Liver (tissue), 9 donors: ENCODE results near the gene F13A1. TPM values are rescaled to one million over a fixed set of nuclear protein-coding genes. Genes with fewer than 3 reads are reported as not detected.

Experiments
- DNase-seq: peaks from one replicate; pipeline ENCODE4 v3.0.0-alpha.2; 2017; ENCODE audit warnings: low spot score
- H3K27ac ChIP-seq, 2 donors: one replicate each; pipeline ENCODE4 v1.7.0; 2013; ENCODE audit warnings: inconsistent platforms in 2 of 2, low read length in 2 of 2, control low read depth in 1 of 2, low read depth in 1 of 2, mild to moderate bottlenecking in 1 of 2
- H3K27me3 ChIP-seq, 4 donors: one replicate each; pipeline versions ENCODE4 v1.6.1 to v1.7.0; 2013; ENCODE audit warnings: low read length in 3 of 4, inconsistent platforms in 1 of 4, mild to moderate bottlenecking in 1 of 4, moderate library complexity in 1 of 4; ENCODE audit not compliant: control insufficient read depth in 4 of 4, insufficient read depth in 4 of 4
- H3K36me3 ChIP-seq, 4 donors: one replicate each; pipeline versions ENCODE4 v1.6.1 to v1.7.0; 2013; ENCODE audit warnings: low read length in 3 of 4, mild to moderate bottlenecking in 3 of 4, low read depth in 1 of 4, moderate library complexity in 1 of 4; ENCODE audit not compliant: control insufficient read depth in 4 of 4, insufficient read depth in 3 of 4
- H3K4me1 ChIP-seq, 4 donors: one replicate each; pipeline versions ENCODE4 v1.6.1 to v1.7.0; 2013; ENCODE audit warnings: low read length in 3 of 4, mild to moderate bottlenecking in 3 of 4, moderate library complexity in 1 of 4; ENCODE audit not compliant: control insufficient read depth in 4 of 4, insufficient read depth in 4 of 4
- H3K4me3 ChIP-seq, 3 donors: one replicate each; pipeline versions ENCODE4 v1.6.1 to v1.7.0; 2013; ENCODE audit warnings: low read length in 3 of 3, control low read depth in 1 of 3, low read depth in 1 of 3, mild to moderate bottlenecking in 1 of 3
- H3K9ac ChIP-seq, 2 donors: one replicate each; pipeline ENCODE4 v1.7.0; 2013; ENCODE audit warnings: low read length in 2 of 2, mild to moderate bottlenecking in 2 of 2, moderate library complexity in 2 of 2, control low read depth in 1 of 2, low read depth in 1 of 2
- H3K9me3 ChIP-seq, 4 donors: one replicate each; pipeline versions ENCODE4 v1.6.1 to v1.7.0; 2013; ENCODE audit warnings: low read length in 3 of 4; ENCODE audit not compliant: control insufficient read depth in 4 of 4
- ATF3 ChIP-seq: IDR thresholded peaks from 2 replicates; pipeline ENCODE4 v1.6.1; 2016; ENCODE audit warnings: antibody characterized with exemption
- EGR1 ChIP-seq, 2 donors: IDR thresholded peaks; 2 replicates each; pipeline ENCODE4 v1.6.1; 2016 to 2018; ENCODE audit warnings: antibody characterized with exemption in 2 of 2, low read depth in 2 of 2
- FOXA1 ChIP-seq: IDR thresholded peaks from 2 replicates; pipeline ENCODE4 v1.6.1; 2016; ENCODE audit warnings: antibody characterized with exemption
- FOXA2 ChIP-seq: IDR thresholded peaks from 2 replicates; pipeline ENCODE4 v1.6.1; 2016; ENCODE audit warnings: antibody characterized with exemption
- GABPA ChIP-seq, 2 donors: IDR thresholded peaks in 1 of 2; conservative IDR thresholded peaks in 1 of 2; 2 replicates each; pipeline ENCODE4 v1.6.1; 2016; ENCODE audit warnings: antibody characterized with exemption in 2 of 2, mild to moderate bottlenecking in 1 of 2, moderate library complexity in 1 of 2
- HNF4A ChIP-seq, 2 donors: conservative IDR thresholded peaks; 2 replicates each; pipeline ENCODE4 v1.6.1; 2016; ENCODE audit warnings: antibody characterized with exemption in 2 of 2, mild to moderate bottlenecking in 2 of 2
- HNF4G ChIP-seq: IDR thresholded peaks from 2 replicates; pipeline ENCODE4 v1.6.1; 2016; ENCODE audit warnings: antibody characterized with exemption
- JUND ChIP-seq, 2 donors: IDR thresholded peaks; 2 replicates each; pipeline ENCODE4 v1.6.1; 2016; ENCODE audit warnings: antibody characterized with exemption in 2 of 2
- NR2F2 ChIP-seq: IDR thresholded peaks from 2 replicates; pipeline ENCODE4 v1.6.1; 2016; ENCODE audit warnings: antibody characterized with exemption
- RAD21 ChIP-seq, 2 donors: IDR thresholded peaks; 2 replicates each; pipeline ENCODE4 v1.6.1; 2016; ENCODE audit warnings: antibody characterized with exemption in 2 of 2, mild to moderate bottlenecking in 2 of 2
- RXRA ChIP-seq, 2 donors: IDR thresholded peaks; 2 replicates each; pipeline ENCODE4 v1.6.1; 2017 to 2018; ENCODE audit warnings: antibody characterized with exemption in 2 of 2, mild to moderate bottlenecking in 1 of 2
- SP1 ChIP-seq: IDR thresholded peaks from 2 replicates; pipeline ENCODE4 v1.6.1; 2018; ENCODE audit warnings: antibody characterized with exemption, mild to moderate bottlenecking
- TAF1 ChIP-seq: conservative IDR thresholded peaks from 2 replicates; pipeline ENCODE4 v1.6.1; 2016; ENCODE audit warnings: antibody characterized with exemption, mild to moderate bottlenecking
- YY1 ChIP-seq: IDR thresholded peaks from 2 replicates; pipeline ENCODE4 v1.6.1; 2016; ENCODE audit warnings: antibody characterized with exemption, mild to moderate bottlenecking
- ZBTB33 ChIP-seq: IDR thresholded peaks from 2 replicates; pipeline ENCODE4 v1.6.1; 2016; ENCODE audit warnings: antibody characterized with exemption
- WGBS: extraction: QIAGEN DNeasy Blood & Tissue Kit; methylation state at CpG from one replicate; pipeline ENCODE4 v1.1.7; 2013; 5-methylcytosine and 5-hydroxymethylcytosine counted together
- polyA plus RNA-seq, 2 donors: library from polyadenylated mRNA; stranded (reverse) in 1 of 2; unstranded in 1 of 2; fragments of 200-250 nt in 1 of 2; fragments of >200 nt in 1 of 2; fragmentation: Nextera tagmentation in 1 of 2; extraction: Ambion mirVana in 1 of 2; gene quantifications; one replicate each; pipeline versions ENCODE4 v1.2.1 to v1.2.3, GENCODE V29; 2013 to 2015
- total RNA-seq, 2 donors: library from RNA; depleted of rRNA; stranded (reverse); fragments of >200 nt; gene quantifications; one replicate each; pipeline ENCODE4 v1.2.3, GENCODE V29; 2014
- TF ChIP-seq, protein P1 (sequence below): fragments of 150-350 bp; IDR thresholded peaks from 2 replicates; pipeline ENCODE4 v1.5.1; 2017; ENCODE audit warnings: improper control_type of control experiment, low read depth, low read length; ENCODE audit not compliant: missing input control
- TF ChIP-seq, protein P2 (sequence below): IDR thresholded peaks from 2 replicates; pipeline ENCODE4 v1.6.1; 2016; ENCODE audit warnings: antibody characterized with exemption, mild to moderate bottlenecking
- donor health status: healthy.
- donor health status: healthy.
- donor health status: healthy.
- donor health status: healthy.
- donor health status: healthy.

F13A1 gene
- total and polyA plus RNA-seq, 4 donors: 0.46 to 18.3 (median 5.1) TPM

- Histone ChIP-seq H3K4me3 (no peak overlapping the region), H3K9me3 (no peaks in the 10 kb centered on the region), H3K27ac (no peak overlapping the region), H3K4me1 (no peaks in the 10 kb centered on the region), H3K27me3 (peaks cover 0 to 2% (median 0%) of the 10 kb centered on the region in 4 donors), H3K9ac (no peak overlapping the region), H3K36me3 (no peaks in the 10 kb centered on the region)
- no peak for TF ChIP-seq RAD21 (IDR thresholded peaks at IDR 0.05)
- TF ChIP-seq TAF1: no peak
- TF ChIP-seq EGR1 (IDR thresholded peaks at IDR 0.05; ENCODE audit: low read depth in 2 of 2): no peak
- no peak for TF ChIP-seq GABPA (IDR thresholded peaks at IDR 0.05 in 1 of 2, conservative IDR thresholded peaks at IDR 0.05 in 1 of 2)
- TF ChIP-seq NR2F2: no peak
- no peak for TF ChIP-seq HNF4A (conservative IDR thresholded peaks at IDR 0.05)
- TF ChIP-seq HNF4G: no peak
- TF ChIP-seq FOXA1: no peak
- TF ChIP-seq FOXA2: no peak
- no peak for TF ChIP-seq ZBTB33
- no peak for TF ChIP-seq YY1
- TF ChIP-seq ATF3: no peak
- 87% methylated on average over 6 of the region's 6 CpGs for WGBS
- no peak for DNase-seq
Measured at GRCh38 chr6:6352772-6353171, 32.3 kb upstream of the F13A1 start.

DNA sequence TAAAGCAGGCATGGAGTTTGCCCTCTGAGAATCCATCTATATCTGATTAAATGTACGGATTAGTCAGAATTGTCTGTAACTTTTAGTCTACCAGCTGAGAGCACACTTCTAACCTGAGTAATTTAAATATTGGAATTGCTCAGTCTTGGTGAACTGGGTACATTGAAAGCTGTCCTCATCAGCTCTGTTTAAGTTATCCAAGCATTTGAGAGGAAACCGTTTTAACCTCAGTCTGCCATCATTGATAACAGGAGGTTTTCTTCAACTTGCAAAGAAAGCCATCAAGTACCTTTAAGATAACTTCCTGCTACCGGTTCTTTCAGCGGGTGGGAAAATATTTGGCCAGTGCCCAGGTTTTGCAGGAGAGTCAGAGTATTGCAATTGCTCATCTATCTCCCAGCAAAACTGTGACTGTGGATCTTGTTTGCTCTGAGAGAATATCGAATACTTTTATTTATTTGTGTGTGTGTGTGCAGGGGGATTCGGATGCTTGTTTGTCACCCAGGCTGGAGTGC is 31.1 kb upstream of the F13A1 start:
- no peaks in the 10 kb centered on the region for H3K36me3 ChIP-seq
- no peaks in the 10 kb centered on the region for H3K9me3 ChIP-seq
- peaks cover 0 to 2% (median 0%) of the 10 kb centered on the region in 4 donors for H3K27me3 ChIP-seq
- DNase-seq: no peak
- no peak overlapping the region for H3K4me3 ChIP-seq
- WGBS: 46% methylated on average over 6 of the region's 6 CpGs
- TF ChIP-seq FOXA1: no peak
- no peak for TF ChIP-seq HNF4G
- TF ChIP-seq EGR1 (IDR thresholded peaks at IDR 0.05; ENCODE audit: low read depth in 2 of 2): no peak
- TF ChIP-seq TAF1: no peak
- no peak for TF ChIP-seq HNF4A (conservative IDR thresholded peaks at IDR 0.05)
- TF ChIP-seq NR2F2: no peak
- TF ChIP-seq GABPA (IDR thresholded peaks at IDR 0.05 in 1 of 2, conservative IDR thresholded peaks at IDR 0.05 in 1 of 2): no peak
- TF ChIP-seq SP1: no peak
- no peak for TF ChIP-seq ATF3
- TF ChIP-seq RXRA (IDR thresholded peaks at IDR 0.05): no peak
- TF ChIP-seq YY1: no peak
- TF ChIP-seq ZBTB33: no peak
- TF ChIP-seq, protein P1, sequence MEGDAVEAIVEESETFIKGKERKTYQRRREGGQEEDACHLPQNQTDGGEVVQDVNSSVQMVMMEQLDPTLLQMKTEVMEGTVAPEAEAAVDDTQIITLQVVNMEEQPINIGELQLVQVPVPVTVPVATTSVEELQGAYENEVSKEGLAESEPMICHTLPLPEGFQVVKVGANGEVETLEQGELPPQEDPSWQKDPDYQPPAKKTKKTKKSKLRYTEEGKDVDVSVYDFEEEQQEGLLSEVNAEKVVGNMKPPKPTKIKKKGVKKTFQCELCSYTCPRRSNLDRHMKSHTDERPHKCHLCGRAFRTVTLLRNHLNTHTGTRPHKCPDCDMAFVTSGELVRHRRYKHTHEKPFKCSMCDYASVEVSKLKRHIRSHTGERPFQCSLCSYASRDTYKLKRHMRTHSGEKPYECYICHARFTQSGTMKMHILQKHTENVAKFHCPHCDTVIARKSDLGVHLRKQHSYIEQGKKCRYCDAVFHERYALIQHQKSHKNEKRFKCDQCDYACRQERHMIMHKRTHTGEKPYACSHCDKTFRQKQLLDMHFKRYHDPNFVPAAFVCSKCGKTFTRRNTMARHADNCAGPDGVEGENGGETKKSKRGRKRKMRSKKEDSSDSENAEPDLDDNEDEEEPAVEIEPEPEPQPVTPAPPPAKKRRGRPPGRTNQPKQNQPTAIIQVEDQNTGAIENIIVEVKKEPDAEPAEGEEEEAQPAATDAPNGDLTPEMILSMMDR: no peak
- TF ChIP-seq, protein P2, sequence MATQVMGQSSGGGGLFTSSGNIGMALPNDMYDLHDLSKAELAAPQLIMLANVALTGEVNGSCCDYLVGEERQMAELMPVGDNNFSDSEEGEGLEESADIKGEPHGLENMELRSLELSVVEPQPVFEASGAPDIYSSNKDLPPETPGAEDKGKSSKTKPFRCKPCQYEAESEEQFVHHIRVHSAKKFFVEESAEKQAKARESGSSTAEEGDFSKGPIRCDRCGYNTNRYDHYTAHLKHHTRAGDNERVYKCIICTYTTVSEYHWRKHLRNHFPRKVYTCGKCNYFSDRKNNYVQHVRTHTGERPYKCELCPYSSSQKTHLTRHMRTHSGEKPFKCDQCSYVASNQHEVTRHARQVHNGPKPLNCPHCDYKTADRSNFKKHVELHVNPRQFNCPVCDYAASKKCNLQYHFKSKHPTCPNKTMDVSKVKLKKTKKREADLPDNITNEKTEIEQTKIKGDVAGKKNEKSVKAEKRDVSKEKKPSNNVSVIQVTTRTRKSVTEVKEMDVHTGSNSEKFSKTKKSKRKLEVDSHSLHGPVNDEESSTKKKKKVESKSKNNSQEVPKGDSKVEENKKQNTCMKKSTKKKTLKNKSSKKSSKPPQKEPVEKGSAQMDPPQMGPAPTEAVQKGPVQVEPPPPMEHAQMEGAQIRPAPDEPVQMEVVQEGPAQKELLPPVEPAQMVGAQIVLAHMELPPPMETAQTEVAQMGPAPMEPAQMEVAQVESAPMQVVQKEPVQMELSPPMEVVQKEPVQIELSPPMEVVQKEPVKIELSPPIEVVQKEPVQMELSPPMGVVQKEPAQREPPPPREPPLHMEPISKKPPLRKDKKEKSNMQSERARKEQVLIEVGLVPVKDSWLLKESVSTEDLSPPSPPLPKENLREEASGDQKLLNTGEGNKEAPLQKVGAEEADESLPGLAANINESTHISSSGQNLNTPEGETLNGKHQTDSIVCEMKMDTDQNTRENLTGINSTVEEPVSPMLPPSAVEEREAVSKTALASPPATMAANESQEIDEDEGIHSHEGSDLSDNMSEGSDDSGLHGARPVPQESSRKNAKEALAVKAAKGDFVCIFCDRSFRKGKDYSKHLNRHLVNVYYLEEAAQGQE: no peak
- TF ChIP-seq JUND (IDR thresholded peaks at IDR 0.05): no peak
- no peaks in the 10 kb centered on the region for H3K4me1 ChIP-seq
- no peak overlapping the region for H3K9ac ChIP-seq
- no peak overlapping the region for H3K27ac ChIP-seq
